Suprapubic skin (tissue), 4 donors: ENCODE measurements around the gene LGALS7B. TPM values are rescaled to one million over a fixed set of nuclear protein-coding genes. Genes with fewer than 3 reads are reported as not detected.
"Not testable (repeated sequence)": the region's sequence is repeated elsewhere in the genome, so short reads cannot be mapped to it uniquely, and the experiment has no call there.

Experiments
- DNase-seq, 2 donors: peaks; one replicate each; pipeline ENCODE4 v3.0.0-alpha.2; 2019; ENCODE audit warnings: low spot score in 2 of 2
- H3K27ac ChIP-seq: fragments of 200-600 bp; sonication (generic); one replicate; pipeline ENCODE4 v1.5.1; 2019
- H3K27me3 ChIP-seq: fragments of 200-600 bp; sonication (generic); one replicate; pipeline ENCODE4 v1.5.1; 2019
- H3K36me3 ChIP-seq: fragments of 200-600 bp; sonication (generic); one replicate; pipeline ENCODE4 v1.5.1; 2019
- H3K4me1 ChIP-seq: fragments of 200-600 bp; sonication (generic); one replicate; pipeline ENCODE4 v1.5.1; 2019
- H3K4me3 ChIP-seq: fragments of 200-600 bp; sonication (generic); one replicate; pipeline ENCODE4 v1.5.1; 2019; ENCODE audit warnings: mild to moderate bottlenecking
- H3K9me3 ChIP-seq: fragments of 200-600 bp; sonication (generic); one replicate; pipeline ENCODE4 v1.5.1; 2019
- EP300 ChIP-seq: sonication (generic); formaldehyde crosslinking; IDR thresholded peaks from one replicate; pipeline ENCODE4 v1.6.1; 2017; ENCODE audit warnings: antibody characterized with exemption
- POLR2A ChIP-seq, 2 donors: fragments of 450-650 bp; IDR thresholded peaks; one replicate each; pipeline ENCODE4 v1.6.1; 2017; ENCODE audit warnings: antibody characterized with exemption in 2 of 2, mild to moderate bottlenecking in 2 of 2, moderate library complexity in 2 of 2
- POLR2AphosphoS5 ChIP-seq, 3 donors: sonication (generic); formaldehyde crosslinking; IDR thresholded peaks; one replicate each; pipeline ENCODE4 v1.6.1; 2017; ENCODE audit warnings: antibody characterized with exemption in 3 of 3
- WGBS: methylation state at CpG from one replicate; pipeline ENCODE4 v1.1.5; 2018; 5-methylcytosine and 5-hydroxymethylcytosine counted together
- total RNA-seq, 4 donors: library from RNA; depleted of rRNA; stranded (reverse); fragments of >200 nt; gene quantifications; one replicate each; pipeline ENCODE4 v1.1.0, GENCODE V29; 2016
- TF ChIP-seq, protein P1 (sequence below), 2 donors: fragments of 200-600 bp in 1 of 2; fragments of 450-650 bp in 1 of 2; sonication (generic) in 1 of 2; IDR thresholded peaks; one replicate each; pipeline ENCODE4 v1.5.1; 2016 to 2019; ENCODE audit warnings: antibody characterized with exemption in 2 of 2, mild to moderate bottlenecking in 1 of 2, moderate library complexity in 1 of 2

LGALS7B gene
- total RNA-seq, 4 donors from 2014 or later: 1,712 to 6,564 (median 4,773) TPM

DNA sequence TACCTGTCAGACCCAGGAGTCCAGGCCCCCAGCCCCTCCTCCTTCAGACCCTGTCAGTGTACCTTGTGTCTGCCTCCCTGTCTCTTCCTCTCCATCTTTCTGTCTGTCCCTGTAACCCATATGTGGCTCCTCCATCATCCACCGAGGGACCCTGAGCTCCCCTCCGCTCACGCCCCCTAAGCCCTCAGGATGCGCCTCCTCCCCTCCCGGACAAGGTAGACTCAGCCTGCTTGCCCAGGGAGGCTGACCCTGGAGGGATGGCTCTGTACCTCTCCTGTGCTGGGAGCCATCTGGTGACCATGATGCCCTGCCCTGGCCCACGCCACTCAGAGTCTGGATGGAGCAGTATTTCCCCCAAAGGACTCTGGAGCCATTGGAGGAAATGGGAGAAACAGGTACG is 43.7 kb upstream of the LGALS7B start:
- 82% methylated on average over 6 of the region's 7 CpGs for WGBS

DNA sequence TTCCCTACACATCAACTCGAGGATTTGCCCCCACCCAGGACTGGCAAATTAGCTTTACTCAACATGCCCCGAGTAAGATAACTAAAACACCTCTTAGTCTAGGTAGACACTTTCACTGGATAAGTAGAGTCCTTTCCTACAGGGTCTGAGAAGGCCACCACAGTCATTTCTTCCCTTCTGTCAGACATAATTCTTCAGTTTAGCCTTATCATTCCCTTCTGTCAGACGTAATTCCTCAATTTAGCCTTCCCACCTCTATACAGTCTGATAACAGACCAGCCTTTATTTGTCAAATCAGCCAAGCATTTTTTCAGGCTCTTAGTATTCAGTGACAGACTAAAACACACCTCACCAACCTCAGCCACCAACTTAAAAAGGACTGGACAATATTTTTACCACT is 35.2 kb upstream of the LGALS7B start:
- H3K36me3 ChIP-seq, H3K9me3 ChIP-seq, H3K4me1 ChIP-seq, H3K27ac ChIP-seq, H3K27me3 ChIP-seq, DNase-seq, H3K4me3 ChIP-seq: not testable (repeated sequence)
- 78% methylated on average over 3 of the region's 3 CpGs for WGBS

More for the DNA sequence above, 43.7 kb upstream of the LGALS7B start:
- no peaks in the 10 kb centered on the region for H3K36me3 ChIP-seq
- DNase-seq: no peak
- no peak overlapping the region for H3K4me3 ChIP-seq
- H3K27me3 ChIP-seq: no peaks in the 10 kb centered on the region
- H3K9me3 ChIP-seq: no peaks in the 10 kb centered on the region
- no peak overlapping the region for H3K27ac ChIP-seq
- TF ChIP-seq, protein P1, sequence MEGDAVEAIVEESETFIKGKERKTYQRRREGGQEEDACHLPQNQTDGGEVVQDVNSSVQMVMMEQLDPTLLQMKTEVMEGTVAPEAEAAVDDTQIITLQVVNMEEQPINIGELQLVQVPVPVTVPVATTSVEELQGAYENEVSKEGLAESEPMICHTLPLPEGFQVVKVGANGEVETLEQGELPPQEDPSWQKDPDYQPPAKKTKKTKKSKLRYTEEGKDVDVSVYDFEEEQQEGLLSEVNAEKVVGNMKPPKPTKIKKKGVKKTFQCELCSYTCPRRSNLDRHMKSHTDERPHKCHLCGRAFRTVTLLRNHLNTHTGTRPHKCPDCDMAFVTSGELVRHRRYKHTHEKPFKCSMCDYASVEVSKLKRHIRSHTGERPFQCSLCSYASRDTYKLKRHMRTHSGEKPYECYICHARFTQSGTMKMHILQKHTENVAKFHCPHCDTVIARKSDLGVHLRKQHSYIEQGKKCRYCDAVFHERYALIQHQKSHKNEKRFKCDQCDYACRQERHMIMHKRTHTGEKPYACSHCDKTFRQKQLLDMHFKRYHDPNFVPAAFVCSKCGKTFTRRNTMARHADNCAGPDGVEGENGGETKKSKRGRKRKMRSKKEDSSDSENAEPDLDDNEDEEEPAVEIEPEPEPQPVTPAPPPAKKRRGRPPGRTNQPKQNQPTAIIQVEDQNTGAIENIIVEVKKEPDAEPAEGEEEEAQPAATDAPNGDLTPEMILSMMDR (IDR thresholded peaks at IDR 0.05): no peak
- no peaks in the 10 kb centered on the region for H3K4me1 ChIP-seq

DNA sequence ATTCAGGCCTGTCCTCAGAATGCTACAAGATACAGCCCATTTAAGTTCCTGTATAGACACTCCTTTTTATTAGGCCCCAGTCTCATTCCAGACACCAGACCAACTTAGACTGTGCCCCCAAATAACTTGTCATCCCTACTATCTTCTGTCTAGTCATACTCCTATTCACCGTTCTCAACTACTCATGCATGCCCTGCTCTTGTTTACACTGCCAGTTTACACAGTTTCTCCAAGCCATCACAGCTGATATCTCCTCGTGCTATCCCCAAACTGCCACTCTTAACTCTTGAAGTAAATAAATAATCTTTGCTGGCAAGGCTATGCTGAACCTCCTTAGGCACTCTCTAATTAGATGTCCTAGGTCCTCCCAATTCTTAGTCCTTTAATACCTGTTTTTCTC is 34.8 kb upstream of the LGALS7B start:
- H3K9me3 ChIP-seq, H3K27ac ChIP-seq: not testable (repeated sequence)

DNA sequence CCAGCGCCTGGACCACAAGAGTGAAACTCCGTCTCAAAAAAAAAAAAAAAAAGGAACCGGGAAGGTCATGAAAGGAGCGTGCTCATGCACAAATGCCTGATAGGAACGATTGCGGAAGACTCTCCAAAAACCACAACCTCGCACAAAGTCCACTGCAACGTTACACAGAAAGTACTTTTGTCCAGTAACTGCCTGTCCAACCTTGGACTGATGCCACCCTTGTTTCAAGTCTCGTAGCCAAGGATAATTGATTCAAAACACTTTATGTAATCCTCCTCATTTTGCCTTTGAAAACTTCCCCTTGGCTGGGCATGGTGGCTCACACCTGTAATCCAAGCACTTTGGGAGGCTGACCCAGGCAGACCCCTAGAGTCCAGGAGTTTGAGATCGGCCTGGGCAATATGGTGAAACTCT is 29.4 kb upstream of the LGALS7B start:
- Histone ChIP-seq H3K4me1 (no peaks in the 10 kb centered on the region), H3K27me3 (no peaks in the 10 kb centered on the region), H3K4me3 (no peak overlapping the region), H3K9me3 (no peaks in the 10 kb centered on the region), H3K36me3 (no peaks in the 10 kb centered on the region), H3K27ac (no peak overlapping the region)
- 73% methylated on average over 10 of the region's 10 CpGs for WGBS
- no peak for DNase-seq
- TF ChIP-seq POLR2A (IDR thresholded peaks at IDR 0.05): no peak
- no peak for TF ChIP-seq POLR2AphosphoS5 (IDR thresholded peaks at IDR 0.05)
- TF ChIP-seq EP300: no peak
- TF ChIP-seq, protein P1 (IDR thresholded peaks at IDR 0.05): no peak

More for the DNA sequence above, 34.8 kb upstream of the LGALS7B start:
- WGBS: 60% methylated on average over 1 of the region's 2 CpGs
- H3K4me3 ChIP-seq, H3K4me1 ChIP-seq, H3K27me3 ChIP-seq, DNase-seq, H3K36me3 ChIP-seq: not testable (repeated sequence)

DNA sequence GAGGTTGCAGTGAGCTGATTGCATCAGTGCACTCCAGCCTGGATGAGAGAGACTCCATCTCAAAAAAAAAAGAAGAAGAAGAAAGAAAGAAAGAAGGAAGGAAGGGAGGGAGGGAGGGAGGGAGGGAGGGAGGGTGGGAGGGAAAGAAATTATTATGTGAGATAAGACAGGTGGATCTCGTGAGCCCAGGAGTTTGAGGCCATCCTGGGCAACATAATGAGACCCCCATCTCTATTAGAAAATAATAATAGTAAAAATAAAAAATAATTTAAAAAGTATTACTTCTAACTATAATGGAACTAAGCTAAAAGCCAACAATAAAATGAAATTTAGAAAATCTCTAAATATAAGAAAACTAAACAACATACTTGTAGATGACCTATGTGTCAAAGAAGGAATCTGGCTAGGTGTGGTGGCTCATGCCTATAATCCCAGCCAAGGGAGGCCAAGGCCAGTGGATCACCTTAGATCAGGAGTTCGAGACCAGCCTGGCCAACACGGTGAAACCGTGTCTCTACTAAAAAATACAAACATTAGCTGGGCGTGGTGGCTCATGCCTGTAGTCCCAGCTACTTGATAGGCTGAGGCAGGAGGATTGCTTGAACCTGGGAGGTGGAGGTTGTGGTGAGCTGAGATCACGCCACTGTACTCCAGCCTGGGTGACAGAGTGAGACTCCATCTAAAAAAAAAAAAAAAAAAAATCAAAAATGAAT is 28.0 kb upstream of the LGALS7B start:
- WGBS: 82% methylated on average over 6 of the region's 6 CpGs
- not testable (repeated sequence) for H3K9me3 ChIP-seq, H3K4me1 ChIP-seq, H3K4me3 ChIP-seq, H3K36me3 ChIP-seq, DNase-seq, H3K27me3 ChIP-seq, H3K27ac ChIP-seq

DNA sequence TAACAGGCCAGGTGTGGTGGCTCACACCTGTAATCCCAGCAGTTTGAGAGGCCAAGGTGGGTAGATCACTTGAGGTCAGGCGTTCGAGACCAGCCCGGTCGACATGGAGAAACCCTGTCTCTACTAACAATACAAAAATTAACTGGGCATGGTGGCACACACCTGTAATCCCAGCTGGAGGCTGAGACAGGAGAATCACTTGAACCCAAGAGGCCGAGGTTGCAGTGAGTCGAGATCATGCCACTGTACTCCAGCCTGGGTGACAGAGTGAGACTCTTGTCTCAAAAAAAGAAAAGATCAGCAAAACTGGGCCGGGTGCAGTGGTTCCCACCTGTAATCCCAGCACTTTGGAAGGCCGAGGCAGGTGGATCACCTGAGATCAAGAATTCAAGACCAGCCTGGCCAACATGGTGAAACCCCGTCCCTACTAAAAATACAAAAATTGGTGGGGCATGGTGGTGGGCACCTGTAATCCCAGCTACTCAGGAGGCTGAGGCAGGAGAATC is 27.1 kb upstream of the LGALS7B start:
- DNase-seq, H3K27me3 ChIP-seq, H3K9me3 ChIP-seq, H3K36me3 ChIP-seq, H3K27ac ChIP-seq, H3K4me3 ChIP-seq, H3K4me1 ChIP-seq: not testable (repeated sequence)
- 94% methylated on average over 9 of the region's 9 CpGs for WGBS

DNA sequence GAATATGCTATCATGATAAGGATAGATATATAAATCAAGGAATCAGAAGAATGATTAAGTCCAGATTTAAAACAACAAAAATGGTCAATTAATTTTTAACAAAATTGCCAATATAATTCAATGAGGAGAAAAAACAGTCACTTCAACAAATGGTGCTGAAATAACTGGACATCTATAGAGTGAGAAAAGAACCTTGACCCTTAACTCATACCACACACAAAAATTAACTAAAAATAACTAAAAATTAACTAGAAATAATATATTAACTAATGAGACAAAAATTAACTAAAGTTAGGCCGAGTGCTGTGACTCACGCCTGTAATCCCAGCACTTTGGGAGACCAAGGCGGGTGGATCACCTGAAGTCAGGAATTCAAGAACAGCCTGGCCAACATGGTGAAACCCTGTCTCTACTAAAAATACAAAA is 25.2 kb upstream of the LGALS7B start:
- H3K9me3 ChIP-seq: no peaks in the 10 kb centered on the region
- H3K27me3 ChIP-seq: no peaks in the 10 kb centered on the region
- no peak overlapping the region for H3K4me3 ChIP-seq
- H3K27ac ChIP-seq: no peak overlapping the region
- no peaks in the 10 kb centered on the region for H3K36me3 ChIP-seq
- H3K4me1 ChIP-seq: no peaks in the 10 kb centered on the region
- no peak for DNase-seq
- WGBS: 92% methylated on average over 3 of the region's 3 CpGs
- no peak for TF ChIP-seq POLR2AphosphoS5 (IDR thresholded peaks at IDR 0.05)
- TF ChIP-seq EP300: no peak
- TF ChIP-seq, protein P1 (IDR thresholded peaks at IDR 0.05): no peak
- TF ChIP-seq POLR2A (IDR thresholded peaks at IDR 0.05): no peak
